HEK293 (cell line): ENCODE measurements around the gene GABPB1.
A peak's percentile ranks its signal among the peaks of the same experiment; 100 is the strongest.

Source experiments
- BCL11A ChIP-seq: fragments of 450-650 bp; formaldehyde crosslinking; IDR thresholded peaks from 2 replicates; pipeline ENCODE4 v1.5.1; 2016; ENCODE audit warnings: low read depth, missing biosample characterization, missing genetic modification characterization
- EGR2 ChIP-seq: fragments of 450-650 bp; formaldehyde crosslinking; IDR thresholded peaks from 2 replicates; pipeline ENCODE4 v1.5.1; 2016; ENCODE audit warnings: low read depth, missing biosample characterization, missing genetic modification characterization
- FEZF1 ChIP-seq: fragments of 450-650 bp; formaldehyde crosslinking; IDR thresholded peaks from 2 replicates; pipeline ENCODE4 v1.5.1; 2016; ENCODE audit warnings: missing biosample characterization, missing genetic modification characterization
- KLF17 ChIP-seq: fragments of 450-650 bp; formaldehyde crosslinking; IDR thresholded peaks from 2 replicates; pipeline ENCODE4 v1.5.1; 2016; ENCODE audit warnings: missing biosample characterization, missing genetic modification characterization
- PRDM1 ChIP-seq: fragments of 450-650 bp; formaldehyde crosslinking; IDR thresholded peaks from 2 replicates; pipeline ENCODE4; 2016; ENCODE audit warnings: missing biosample characterization, missing genetic modification characterization
- SALL2 ChIP-seq: fragments of 450-650 bp; formaldehyde crosslinking; IDR thresholded peaks from 2 replicates; pipeline ENCODE4 v1.5.0; 2017; ENCODE audit warnings: missing biosample characterization, mild to moderate bottlenecking, missing genetic modification characterization, borderline replicate concordance
- SCRT1 ChIP-seq: fragments of 450-650 bp; formaldehyde crosslinking; IDR thresholded peaks from 2 replicates; pipeline ENCODE4 v1.5.1; 2016; ENCODE audit warnings: missing biosample characterization, missing genetic modification characterization, borderline replicate concordance
- ZBTB17 ChIP-seq: fragments of 450-650 bp; formaldehyde crosslinking; IDR thresholded peaks from 2 replicates; pipeline ENCODE4 v1.5.1; 2016; ENCODE audit warnings: missing biosample characterization, missing genetic modification characterization
- ZNF133 ChIP-seq: fragments of 450-650 bp; formaldehyde crosslinking; IDR thresholded peaks from 2 replicates; pipeline ENCODE4 v1.5.1; 2016; ENCODE audit warnings: missing biosample characterization, missing genetic modification characterization
- ZNF155 ChIP-seq: fragments of 450-650 bp; formaldehyde crosslinking; IDR thresholded peaks from 2 replicates; pipeline ENCODE4 v1.5.1; 2016; ENCODE audit warnings: missing biosample characterization, missing genetic modification characterization
- ZNF169 ChIP-seq: fragments of 450-650 bp; formaldehyde crosslinking; IDR thresholded peaks from 2 replicates; pipeline ENCODE4 v1.5.1; 2016; ENCODE audit warnings: missing biosample characterization, missing genetic modification characterization
- ZNF2 ChIP-seq: fragments of 450-650 bp; formaldehyde crosslinking; IDR thresholded peaks from 2 replicates; pipeline ENCODE4 v1.5.1; 2016; ENCODE audit warnings: missing biosample characterization, missing genetic modification characterization
- ZNF214 ChIP-seq: fragments of 450-650 bp; formaldehyde crosslinking; IDR thresholded peaks from 2 replicates; pipeline ENCODE4 v1.5.1; 2017; ENCODE audit warnings: missing biosample characterization, mild to moderate bottlenecking, missing genetic modification characterization, borderline replicate concordance
- ZNF26 ChIP-seq: fragments of 450-650 bp; formaldehyde crosslinking; IDR thresholded peaks from 2 replicates; pipeline ENCODE4 v1.5.1; 2016; ENCODE audit warnings: missing biosample characterization, missing genetic modification characterization
- ZNF354C ChIP-seq: fragments of 450-650 bp; formaldehyde crosslinking; IDR thresholded peaks from 2 replicates; pipeline ENCODE4 v1.5.1; 2016; ENCODE audit warnings: missing biosample characterization, missing genetic modification characterization, low read depth, borderline replicate concordance
- ZNF362 ChIP-seq: fragments of 450-650 bp; formaldehyde crosslinking; IDR thresholded peaks from 2 replicates; pipeline ENCODE4 v1.5.1; 2016; ENCODE audit warnings: missing biosample characterization, missing genetic modification characterization
- ZNF394 ChIP-seq: fragments of 450-650 bp; formaldehyde crosslinking; IDR thresholded peaks from 2 replicates; pipeline ENCODE4 v1.5.1; 2016; ENCODE audit warnings: missing biosample characterization, missing genetic modification characterization, mild to moderate bottlenecking, moderate library complexity, borderline replicate concordance
- ZNF404 ChIP-seq: fragments of 450-650 bp; formaldehyde crosslinking; IDR thresholded peaks from 2 replicates; pipeline ENCODE4 v1.5.1; 2017; ENCODE audit warnings: missing biosample characterization, missing genetic modification characterization
- ZNF521 ChIP-seq: fragments of 450-650 bp; formaldehyde crosslinking; IDR thresholded peaks from 2 replicates; pipeline ENCODE4 v1.5.1; 2017; ENCODE audit warnings: missing biosample characterization, mild to moderate bottlenecking, missing genetic modification characterization
- ZNF530 ChIP-seq: fragments of 450-650 bp; formaldehyde crosslinking; IDR thresholded peaks from 2 replicates; pipeline ENCODE4 v1.5.1; 2016; ENCODE audit warnings: low read depth, missing biosample characterization, missing genetic modification characterization
- ZNF548 ChIP-seq: fragments of 450-650 bp; formaldehyde crosslinking; IDR thresholded peaks from 2 replicates; pipeline ENCODE4 v1.5.1; 2016; ENCODE audit warnings: missing biosample characterization, missing genetic modification characterization
- ZNF558 ChIP-seq: fragments of 450-650 bp; formaldehyde crosslinking; IDR thresholded peaks from 2 replicates; pipeline ENCODE4 v1.5.1; 2016; ENCODE audit warnings: missing biosample characterization, missing genetic modification characterization
- ZNF560 ChIP-seq: fragments of 450-650 bp; formaldehyde crosslinking; IDR thresholded peaks from 2 replicates; pipeline ENCODE4 v1.5.1; 2017; ENCODE audit warnings: missing biosample characterization, missing genetic modification characterization, borderline replicate concordance
- ZNF623 ChIP-seq: fragments of 450-650 bp; formaldehyde crosslinking; IDR thresholded peaks from 2 replicates; pipeline ENCODE4 v1.5.1; 2016; ENCODE audit warnings: missing biosample characterization, missing genetic modification characterization
- ZNF624 ChIP-seq: fragments of 450-650 bp; formaldehyde crosslinking; IDR thresholded peaks from 2 replicates; pipeline ENCODE4 v1.5.1; 2017; ENCODE audit warnings: missing biosample characterization, missing genetic modification characterization
- ZNF639 ChIP-seq: fragments of 450-650 bp; formaldehyde crosslinking; IDR thresholded peaks from 2 replicates; pipeline ENCODE4 v1.5.1; 2016; ENCODE audit warnings: missing biosample characterization, missing genetic modification characterization
- ZNF654 ChIP-seq: fragments of 450-650 bp; formaldehyde crosslinking; IDR thresholded peaks from 2 replicates; pipeline ENCODE4 v1.5.1; 2016; ENCODE audit warnings: low read depth, missing biosample characterization, missing genetic modification characterization
- ZNF701 ChIP-seq: fragments of 450-650 bp; formaldehyde crosslinking; IDR thresholded peaks from 2 replicates; pipeline ENCODE4 v1.5.1; 2016; ENCODE audit warnings: missing biosample characterization, missing genetic modification characterization
- ZNF792 ChIP-seq: fragments of 450-650 bp; formaldehyde crosslinking; IDR thresholded peaks from 2 replicates; pipeline ENCODE4 v1.5.1; 2016; ENCODE audit warnings: missing biosample characterization, missing genetic modification characterization
- ZSCAN30 ChIP-seq: fragments of 450-650 bp; IDR thresholded peaks from 2 replicates; pipeline ENCODE4 v1.5.1; 2018; ENCODE audit warnings: missing biosample characterization, mild to moderate bottlenecking, missing genetic modification characterization, moderate library complexity
- ZSCAN5A ChIP-seq: fragments of 450-650 bp; formaldehyde crosslinking; IDR thresholded peaks from 2 replicates; pipeline ENCODE4 v1.5.1; 2016; ENCODE audit warnings: missing biosample characterization, missing genetic modification characterization
- ZXDB ChIP-seq: fragments of 450-650 bp; formaldehyde crosslinking; IDR thresholded peaks from 2 replicates; pipeline ENCODE4 v1.5.1; 2016; ENCODE audit warnings: missing biosample characterization, missing genetic modification characterization
- TF ChIP-seq, protein P1 (sequence below): fragments of 450-650 bp; formaldehyde crosslinking; IDR thresholded peaks from 2 replicates; pipeline ENCODE4 v1.5.1; 2016; ENCODE audit warnings: missing biosample characterization, missing genetic modification characterization, borderline replicate concordance

GABPB1 gene

DNA sequence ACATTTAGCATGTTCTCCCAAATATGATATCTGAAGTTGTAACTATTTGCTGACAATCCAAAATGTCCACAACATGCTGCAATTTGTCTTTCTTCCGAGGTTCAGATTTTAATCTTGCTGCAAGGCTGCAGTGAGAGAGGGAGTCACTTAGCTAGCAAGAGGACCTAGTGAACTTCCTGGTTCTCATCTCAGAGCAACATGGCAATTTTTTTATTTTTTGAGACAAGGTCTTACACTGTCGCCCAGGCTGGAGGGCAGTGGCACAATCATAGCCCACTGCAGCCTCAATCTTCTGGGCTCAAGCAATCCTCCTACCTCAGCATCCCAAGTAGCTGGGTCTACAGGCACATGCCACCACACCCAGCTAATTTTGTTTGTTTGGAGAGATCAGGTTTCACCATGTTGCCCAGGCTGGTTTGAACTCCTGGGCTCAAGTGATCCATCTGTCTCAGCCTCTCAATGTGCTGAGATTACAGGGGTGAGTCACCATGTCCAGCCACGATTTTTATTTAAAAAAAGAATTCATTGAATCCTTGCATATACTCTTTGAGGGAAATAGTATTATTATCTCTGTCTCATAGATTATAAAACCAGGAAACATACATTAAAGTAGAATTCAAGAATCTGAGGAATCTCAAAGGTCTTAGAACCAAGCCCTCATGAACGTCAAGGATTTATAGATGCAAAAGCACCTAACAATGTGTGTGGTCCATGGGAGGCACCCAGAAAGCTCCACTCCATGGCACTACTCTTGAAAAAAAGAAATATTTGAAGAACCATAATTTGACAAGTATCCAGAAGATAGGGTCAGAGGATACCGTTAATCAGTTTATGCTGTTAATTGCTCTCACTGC lies 98.6 kb downstream of the GABPB1 start (continued):
- no peak for TF ChIP-seq ZNF133
- 0 out of 2 replicates have a peak, but pooled peaks have one; percentile 14 for TF ChIP-seq ZSCAN5A (tag by site-specific recombination)
- no peak for TF ChIP-seq ZNF169
- no peak for TF ChIP-seq SALL2 (tag by site-specific recombination)
- TF ChIP-seq ZNF214 (tag by site-specific recombination) = no peak
- no peak for TF ChIP-seq SCRT1 (tag by site-specific recombination)
- no peak for TF ChIP-seq ZNF560 (tag by site-specific recombination)
- TF ChIP-seq ZNF558 (tag by site-specific recombination) = no peak
- no peak for TF ChIP-seq PRDM1 (tag by site-specific recombination)
- TF ChIP-seq, protein P1, sequence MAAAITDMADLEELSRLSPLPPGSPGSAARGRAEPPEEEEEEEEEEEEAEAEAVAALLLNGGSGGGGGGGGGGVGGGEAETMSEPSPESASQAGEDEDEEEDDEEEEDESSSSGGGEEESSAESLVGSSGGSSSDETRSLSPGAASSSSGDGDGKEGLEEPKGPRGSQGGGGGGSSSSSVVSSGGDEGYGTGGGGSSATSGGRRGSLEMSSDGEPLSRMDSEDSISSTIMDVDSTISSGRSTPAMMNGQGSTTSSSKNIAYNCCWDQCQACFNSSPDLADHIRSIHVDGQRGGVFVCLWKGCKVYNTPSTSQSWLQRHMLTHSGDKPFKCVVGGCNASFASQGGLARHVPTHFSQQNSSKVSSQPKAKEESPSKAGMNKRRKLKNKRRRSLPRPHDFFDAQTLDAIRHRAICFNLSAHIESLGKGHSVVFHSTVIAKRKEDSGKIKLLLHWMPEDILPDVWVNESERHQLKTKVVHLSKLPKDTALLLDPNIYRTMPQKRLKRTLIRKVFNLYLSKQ = no peak
- TF ChIP-seq EGR2 (tag by site-specific recombination) = no peak
- no peak for TF ChIP-seq ZSCAN30 (tag by site-specific recombination)
- TF ChIP-seq ZNF26 (tag by site-specific recombination) = no peak
- no peak for TF ChIP-seq ZNF623 (tag by site-specific recombination)
- TF ChIP-seq ZNF654 (tag by site-specific recombination) = no peak
- TF ChIP-seq ZNF701 (tag by site-specific recombination) = no peak
- TF ChIP-seq ZNF354C (tag by site-specific recombination) = no peak
- peak; percentile 47 for TF ChIP-seq ZBTB17 (tag by site-specific recombination)
- no peak for TF ChIP-seq BCL11A (tag by site-specific recombination)
- TF ChIP-seq ZNF362 (tag by site-specific recombination) = peak; percentile 37; the same call in 1 of the 2 replicates
- no peak for TF ChIP-seq ZNF404 (tag by site-specific recombination)
- TF ChIP-seq ZNF548 (tag by site-specific recombination) = no peak
- TF ChIP-seq ZNF530 (tag by site-specific recombination) = no peak
- no peak for TF ChIP-seq ZNF155 (tag by site-specific recombination)
- no peak for TF ChIP-seq FEZF1 (tag by site-specific recombination)
- no peak for TF ChIP-seq ZNF792
- peak; percentile 39; the same call in 1 of the 2 replicates for TF ChIP-seq ZXDB (tag by site-specific recombination)
- no peak for TF ChIP-seq ZNF2
- no peak for TF ChIP-seq ZNF624 (tag by site-specific recombination)
- TF ChIP-seq ZNF394 (tag by site-specific recombination) = no peak
- TF ChIP-seq ZNF639 (tag by site-specific recombination) = no peak
- TF ChIP-seq KLF17 (tag by site-specific recombination) = peak; percentile 49; the same call in 1 of the 2 replicates
- no peak for TF ChIP-seq ZNF521
